GM23338 (cell line): ENCODE results near the gene CSRNP3. TPM values are rescaled to one million over a fixed set of nuclear protein-coding genes. Genes with fewer than 3 reads are reported as not detected.

Experiments used
- ATAC-seq: fragments of 200-7000 bp; cut with Tn5 transposase; 3 replicates; pipeline ENCODE4 v1.9.1; 2020
- DNase-seq: peaks from one replicate; pipeline ENCODE4 v3.0.0-alpha.2; 2015; ENCODE audit warnings: low spot score
- H2AFZ ChIP-seq: fragments of 200-600 bp; sonication (generic); 2 replicates; pipeline ENCODE4 v1.8.0; 2016; ENCODE audit warnings: antibody characterized with exemption, mild to moderate bottlenecking, moderate library complexity
- H3F3A ChIP-seq: fragments of 200-600 bp; sonication (generic); replicated peaks from 2 replicates; pipeline ENCODE4 v1.8.0; 2017; ENCODE audit warnings: antibody characterized with exemption, mixed run types, low read depth
- H3K27ac ChIP-seq: fragments of 200-600 bp; sonication (generic); 2 replicates; pipeline ENCODE4 v1.6.1; 2016; ENCODE audit warnings: low read depth
- H3K27me3 ChIP-seq: fragments of 200-600 bp; sonication (generic); 2 replicates; pipeline ENCODE4 v1.8.0; 2016; ENCODE audit warnings: mild to moderate bottlenecking, mixed run types, moderate library complexity; ENCODE audit not compliant: insufficient read depth
- H3K36me3 ChIP-seq: fragments of 200-600 bp; sonication (generic); 2 replicates; pipeline ENCODE4 v1.8.0; 2016; ENCODE audit warnings: mild to moderate bottlenecking; ENCODE audit not compliant: insufficient read depth
- H3K4me1 ChIP-seq: fragments of 200-600 bp; sonication (generic); 2 replicates; pipeline ENCODE4 v1.8.0; 2016; ENCODE audit warnings: mild to moderate bottlenecking, moderate library complexity; ENCODE audit not compliant: insufficient read depth
- H3K4me2 ChIP-seq: fragments of 200-600 bp; sonication (generic); 2 replicates; pipeline ENCODE4 v1.7.1; 2017; ENCODE audit warnings: mixed run types
- H3K4me3 ChIP-seq: fragments of 200-600 bp; sonication (generic); 2 replicates; pipeline ENCODE4 v1.6.1; 2016; ENCODE audit warnings: mixed run types
- H3K79me2 ChIP-seq: fragments of 200-600 bp; sonication (generic); replicated peaks from 2 replicates; pipeline ENCODE4 v1.8.0; 2017; ENCODE audit warnings: mild to moderate bottlenecking; ENCODE audit not compliant: insufficient read depth
- H3K9me2 ChIP-seq: fragments of 200-600 bp; sonication (generic); 2 replicates; pipeline ENCODE4 v1.8.0; 2017; ENCODE audit not compliant: insufficient read depth
- H4K20me1 ChIP-seq: fragments of 200-600 bp; sonication (generic); replicated peaks from 2 replicates; pipeline ENCODE4 v1.8.0; 2017; ENCODE audit warnings: mild to moderate bottlenecking; ENCODE audit not compliant: insufficient read depth
- H3K27ac Mint-ChIP-seq: 2 replicates; pipeline ENCODE4 v1.8.0; 2020; ENCODE audit warnings: inconsistent platforms, mild to moderate bottlenecking, moderate library complexity, mixed read lengths
- H3K27me3 Mint-ChIP-seq: 3 replicates; pipeline ENCODE4 v1.8.0; 2022; ENCODE audit warnings: low read depth, mild to moderate bottlenecking, moderate library complexity, mixed read lengths, inconsistent platforms; ENCODE audit not compliant: insufficient read depth, poor library complexity
- H3K36me3 Mint-ChIP-seq: 3 replicates; pipeline ENCODE4 v1.8.0; 2021; ENCODE audit warnings: low read depth, mild to moderate bottlenecking, inconsistent platforms, moderate library complexity, mixed read lengths
- H3K4me1 Mint-ChIP-seq: 3 replicates; pipeline ENCODE4 v1.8.0; 2020; ENCODE audit warnings: mild to moderate bottlenecking, inconsistent platforms, mixed read lengths
- H3K4me3 Mint-ChIP-seq: 3 replicates; pipeline ENCODE4 v1.8.0; 2021; ENCODE audit warnings: moderate library complexity, mild to moderate bottlenecking, inconsistent platforms, mixed read lengths
- H3K9me3 Mint-ChIP-seq: 3 replicates; pipeline ENCODE4 v1.8.0; 2020; ENCODE audit warnings: moderate library complexity, mild to moderate bottlenecking, inconsistent platforms, mixed read lengths
- CREB1 ChIP-seq: fragments of 250-450 bp; sonication (Bioruptor Pico); IDR thresholded peaks from 2 replicates; pipeline ENCODE4 v1.5.0; 2020; ENCODE audit warnings: low read depth, mild to moderate bottlenecking, moderate library complexity
- CTCF ChIP-seq, 2 experiments: fragments of 200-600 bp in 1 of 2; sonication (generic) in 1 of 2; conservative IDR thresholded peaks; 2 replicates each; pipeline versions ENCODE4 v1.5.1 to v1.6.1; 2016 to 2017; ENCODE audit warnings: antibody characterized with exemption in 2 of 2, low read depth in 2 of 2, mild to moderate bottlenecking in 2 of 2, moderate library complexity in 1 of 2
- ETS1 ChIP-seq: IDR thresholded peaks from 2 replicates; pipeline ENCODE4 v1.6.1; 2016; ENCODE audit warnings: antibody characterized with exemption
- EZH2 ChIP-seq: fragments of 200-600 bp; sonication (generic); IDR thresholded peaks from one replicate; pipeline ENCODE4 v1.8.0; 2017; ENCODE audit warnings: antibody characterized with exemption, mild to moderate bottlenecking, low read depth; ENCODE audit not compliant: unreplicated experiment
- EZH2phosphoT487 ChIP-seq: fragments of 200-600 bp; sonication (generic); IDR thresholded peaks from one replicate; pipeline ENCODE4 v1.8.1; 2018; ENCODE audit warnings: antibody characterized with exemption; ENCODE audit not compliant: unreplicated experiment
- JUNB ChIP-seq: IDR thresholded peaks from one replicate; pipeline ENCODE4 v1.6.1; 2016; ENCODE audit warnings: antibody characterized with exemption; ENCODE audit not compliant: unreplicated experiment
- NANOG ChIP-seq: IDR thresholded peaks from 2 replicates; pipeline ENCODE4 v1.6.1; 2016; ENCODE audit warnings: antibody characterized with exemption, borderline replicate concordance
- POLR2AphosphoS5 ChIP-seq: IDR thresholded peaks from 2 replicates; pipeline ENCODE4 v1.6.1; 2016; ENCODE audit warnings: antibody characterized with exemption, low read depth
- REST ChIP-seq: IDR thresholded peaks from one replicate; pipeline ENCODE4 v1.6.1; 2018; ENCODE audit warnings: antibody characterized with exemption; ENCODE audit not compliant: unreplicated experiment
- ZNF114 ChIP-seq: fragments of 250-450 bp; sonication (Bioruptor Pico); IDR thresholded peaks from 2 replicates; pipeline ENCODE4 v1.5.0; 2020; ENCODE audit warnings: mild to moderate bottlenecking, moderate library complexity
- ZNF331 ChIP-seq: fragments of 250-450 bp; sonication (Bioruptor Pico); IDR thresholded peaks from 2 replicates; pipeline ENCODE4 v1.5.0; 2020; ENCODE audit warnings: low read depth, mild to moderate bottlenecking, moderate library complexity
- polyA plus RNA-seq: library from polyadenylated mRNA; unstranded; fragments of >200 nt; fragmentation: Nextera tagmentation; extraction: Ambion mirVana; gene quantifications from 2 replicates; pipeline ENCODE4 v1.2.1, GENCODE V29; 2016
- total RNA-seq: library from RNA; depleted of rRNA; stranded (reverse); fragments of >200 nt; shearing (Covaris generic); gene quantifications from 2 replicates; pipeline ENCODE4 v1.2.3, GENCODE V29; 2014

Gene CSRNP3
- total and polyA plus RNA-seq, 2 experiments from 2014 or later: 3.8 to 6.8 TPM

- peaks cover 11% of the 10 kb centered on the region for H3K4me1 Mint-ChIP-seq
- H3K27ac Mint-ChIP-seq: no peak overlapping the region
- no peak overlapping the region for H3K27ac ChIP-seq
- H3K27me3 Mint-ChIP-seq: peaks cover 3% of the 10 kb centered on the region
- no peaks in the 10 kb centered on the region for H4K20me1 ChIP-seq
- no peaks in the 10 kb centered on the region for H3K9me2 ChIP-seq
- DNase-seq: no peak
- ATAC-seq: no peak
- no peaks in the 10 kb centered on the region for H3F3A ChIP-seq
- H3K79me2 ChIP-seq: no peaks in the 10 kb centered on the region
- H3K4me3 ChIP-seq: no peak overlapping the region
- H3K9me3 Mint-ChIP-seq: no peaks in the 10 kb centered on the region
- peaks cover 8% of the 10 kb centered on the region for H3K36me3 Mint-ChIP-seq
- H3K27me3 ChIP-seq: no peaks in the 10 kb centered on the region
- no peak overlapping the region for H3K4me2 ChIP-seq
- no peak overlapping the region for H3K4me3 Mint-ChIP-seq
- TF ChIP-seq ZNF331 (CRISPR knock-in tag): no peak
- TF ChIP-seq ETS1: no peak
- TF ChIP-seq POLR2AphosphoS5: no peak
- TF ChIP-seq JUNB: no peak
- no peak for TF ChIP-seq EZH2phosphoT487
- TF ChIP-seq ZNF114 (CRISPR knock-in tag): no peak
- no peak for TF ChIP-seq REST
- no peak for TF ChIP-seq CTCF (conservative IDR thresholded peaks at IDR 0.05; ENCODE audit: low read depth in 2 of 2)
- no peak for TF ChIP-seq CREB1
- TF ChIP-seq EZH2: no peak
- TF ChIP-seq NANOG: no peak
- H2AFZ ChIP-seq: no peak overlapping the region
- 0 out of 2 replicates have a peak, but pooled peaks cover 2% of the 10 kb centered on the region for H3K4me1 ChIP-seq
- no peaks in the 10 kb centered on the region for H3K36me3 ChIP-seq
These were observed 63.8 kb downstream of the CSRNP3 start for GRCh38 chr2:165533331-165533730.
